Hepatocyte (in vitro differentiated cells): ENCODE measurements around the gene CDCA7. TPM values are rescaled to one million over a fixed set of nuclear protein-coding genes. Genes with fewer than 3 reads are reported as not detected.

Experiments used
- DNase-seq: peaks from one replicate; pipeline ENCODE4 v3.0.0-alpha.2; 2016; ENCODE audit warnings: low spot score
- H2AFZ ChIP-seq: fragments of 200-600 bp; sonication (generic); 2 replicates; pipeline ENCODE4 v1.6.0; 2016; ENCODE audit warnings: antibody characterized with exemption, mild to moderate bottlenecking
- H3K27ac ChIP-seq: fragments of 200-600 bp; sonication (generic); 2 replicates; pipeline ENCODE4 v1.5.1; 2016; ENCODE audit warnings: mild to moderate bottlenecking
- H3K27me3 ChIP-seq: fragments of 200-600 bp; sonication (generic); 2 replicates; pipeline ENCODE4 v1.6.1; 2016
- H3K36me3 ChIP-seq: fragments of 200-600 bp; sonication (generic); replicated peaks from 2 replicates; pipeline ENCODE4 v1.5.1; 2016; ENCODE audit warnings: low read depth; ENCODE audit not compliant: insufficient read depth
- H3K4me1 ChIP-seq: fragments of 200-600 bp; sonication (generic); 2 replicates; pipeline ENCODE4 v1.5.1; 2016; ENCODE audit warnings: mild to moderate bottlenecking, moderate library complexity; ENCODE audit not compliant: insufficient read depth
- H3K4me2 ChIP-seq: fragments of 200-600 bp; sonication (generic); 2 replicates; pipeline ENCODE4 v1.6.0; 2016
- H3K4me3 ChIP-seq: fragments of 200-600 bp; sonication (generic); 2 replicates; pipeline ENCODE4 v1.5.1; 2016; ENCODE audit warnings: mild to moderate bottlenecking
- H3K79me2 ChIP-seq: fragments of 200-600 bp; sonication (generic); 2 replicates; pipeline ENCODE4 v1.6.0; 2017; ENCODE audit warnings: mild to moderate bottlenecking
- H3K9me2 ChIP-seq: fragments of 200-600 bp; sonication (generic); replicated peaks from 2 replicates; pipeline ENCODE4 v1.6.0; 2017; ENCODE audit warnings: mild to moderate bottlenecking; ENCODE audit not compliant: insufficient read depth
- H3K9me3 ChIP-seq: fragments of 200-600 bp; sonication (generic); 2 replicates; pipeline ENCODE4 v1.5.1; 2016; ENCODE audit warnings: low read depth, mild to moderate bottlenecking
- H4K20me1 ChIP-seq: fragments of 200-600 bp; sonication (generic); 2 replicates; pipeline ENCODE4 v1.6.0; 2016; ENCODE audit warnings: mild to moderate bottlenecking; ENCODE audit not compliant: insufficient read depth, poor library complexity, severe bottlenecking
- CTCF ChIP-seq: fragments of 200-600 bp; sonication (generic); IDR thresholded peaks from 2 replicates; pipeline ENCODE4 v1.5.1; 2016; ENCODE audit warnings: antibody characterized with exemption, mild to moderate bottlenecking; ENCODE audit not compliant: poor library complexity
- EZH2 ChIP-seq: fragments of 200-600 bp; sonication (generic); IDR thresholded peaks from 2 replicates; pipeline ENCODE4 v1.6.1; 2016; ENCODE audit warnings: antibody characterized with exemption, mild to moderate bottlenecking, borderline replicate concordance
- EZH2phosphoT487 ChIP-seq: fragments of 200-600 bp; sonication (generic); IDR thresholded peaks from one replicate; pipeline ENCODE4 v1.6.1; 2018; ENCODE audit warnings: antibody characterized with exemption, mild to moderate bottlenecking, low read depth, moderate library complexity; ENCODE audit not compliant: unreplicated experiment, severe bottlenecking
- WGBS: methylation state at CpG from one replicate; pipeline ENCODE4 v1.1.6; 2016; ENCODE audit warnings: low lambda C conversion rate; ENCODE audit errors: missing lambda C conversion rate; 5-methylcytosine and 5-hydroxymethylcytosine counted together
- polyA plus RNA-seq: library from polyadenylated mRNA; unstranded; fragments of >200 nt; fragmentation: Nextera tagmentation; extraction: Ambion mirVana; gene quantifications from 2 replicates; pipeline ENCODE4 v1.2.1, GENCODE V29; 2016
- total RNA-seq: library from RNA; depleted of rRNA; stranded (reverse); fragments of >200 nt; gene quantifications from 2 replicates; pipeline ENCODE4 v1.2.3, GENCODE V29; 2014

Gene CDCA7
- total and polyA plus RNA-seq, 2 experiments from 2014 or later: 4.9 to 8.7 TPM

GRCh38 chr2:173402405-173402974 lies 47.8 kb downstream of the CDCA7 start:
- H3K4me1 ChIP-seq: no peaks in the 10 kb centered on the region
- H3K79me2 ChIP-seq: no peaks in the 10 kb centered on the region
- H2AFZ ChIP-seq: peak overlapping the region; percentile 12
- H3K4me2 ChIP-seq: peak overlapping the region; percentile 76
- WGBS: 9% methylated on average over 21 of the region's 21 CpGs
- H3K4me3 ChIP-seq: peak overlapping the region; percentile 14
- no peaks in the 10 kb centered on the region for H3K9me3 ChIP-seq
- no peaks in the 10 kb centered on the region for H3K36me3 ChIP-seq
- TF ChIP-seq EZH2: no peak
- TF ChIP-seq EZH2phosphoT487: no peak
- TF ChIP-seq CTCF: peak; percentile 97
- H4K20me1 ChIP-seq: no peaks in the 10 kb centered on the region
- H3K9me2 ChIP-seq: no peaks in the 10 kb centered on the region
- peak; percentile 92 for DNase-seq
- H3K27ac ChIP-seq: no peak overlapping the region
- H3K27me3 ChIP-seq: peaks cover 24% of the 10 kb centered on the region

GRCh38 chr2:173404841-173405750 lies 50.4 kb downstream of the CDCA7 start:
- WGBS: 41% methylated on average over 8 of the region's 8 CpGs
- no peak overlapping the region for H2AFZ ChIP-seq
- peaks cover 11% of the 10 kb centered on the region for H3K27me3 ChIP-seq

GRCh38 chr2:173407176-173407575 lies 52.5 kb downstream of the CDCA7 start:
- Histone ChIP-seq H3K9me2 (no peaks in the 10 kb centered on the region), H3K9me3 (no peaks in the 10 kb centered on the region)

More at GRCh38 chr2:173404841-173405750, 50.4 kb downstream of the CDCA7 start:
- H3K36me3 ChIP-seq: no peaks in the 10 kb centered on the region
- no peaks in the 10 kb centered on the region for H4K20me1 ChIP-seq
- no peak overlapping the region for H3K4me2 ChIP-seq
- no peak overlapping the region for H3K27ac ChIP-seq
- no peaks in the 10 kb centered on the region for H3K9me2 ChIP-seq
- no peaks in the 10 kb centered on the region for H3K79me2 ChIP-seq
- no peak overlapping the region for H3K4me3 ChIP-seq
- no peaks in the 10 kb centered on the region for H3K4me1 ChIP-seq
- no peak for DNase-seq
- no peak for TF ChIP-seq CTCF
- no peak for TF ChIP-seq EZH2phosphoT487
- no peak for TF ChIP-seq EZH2
- no peaks in the 10 kb centered on the region for H3K9me3 ChIP-seq

More at GRCh38 chr2:173407176-173407575, 52.5 kb downstream of the CDCA7 start:
- 92% methylated on average over 5 of the region's 5 CpGs for WGBS
- Histone ChIP-seq H3K79me2 (no peaks in the 10 kb centered on the region), H3K4me1 (no peaks in the 10 kb centered on the region), H3K27me3 (no peaks in the 10 kb centered on the region), H4K20me1 (no peaks in the 10 kb centered on the region), H3K36me3 (no peaks in the 10 kb centered on the region), H2AFZ (no peak overlapping the region), H3K4me2 (no peak overlapping the region), H3K27ac (no peak overlapping the region), H3K4me3 (no peak overlapping the region)
- DNase-seq: no peak
- TF ChIP-seq EZH2 (no peak), EZH2phosphoT487 (no peak), CTCF (no peak)
